Keratinocyte (primary cell): Measurements from ENCODE around the gene DCDC1. TPM values are rescaled to one million over a fixed set of nuclear protein-coding genes. Genes with fewer than 3 reads are reported as not detected.

ENCODE experiments used
- DNase-seq: peaks from one replicate; pipeline ENCODE4 v3.0.0-alpha.2; 2011; ENCODE audit warnings: low read depth, missing footprints, low spot score
- FAIRE-seq: peaks from 2 replicates; lab custom pipeline; 2011; peaks lifted over from hg19 to GRCh38; lab: Jason Lieb, UNC
- H2AFZ ChIP-seq: 2 replicates; pipeline ENCODE4 v1.6.0; 2012; ENCODE audit warnings: low read length, control low read depth, inconsistent platforms; ENCODE audit not compliant: control insufficient read depth
- H3K27ac ChIP-seq: 2 replicates; pipeline ENCODE4 v1.5.1; 2011; ENCODE audit warnings: low read length; ENCODE audit not compliant: control insufficient read depth, insufficient read depth
- H3K27me3 ChIP-seq: 3 replicates; pipeline ENCODE4 v1.6.0; 2011; ENCODE audit warnings: low read length; ENCODE audit not compliant: control insufficient read depth, insufficient read depth; ENCODE audit errors: extremely low read depth
- H3K36me3 ChIP-seq, 2 experiments: 2 replicates in 1 of 2; 3 replicates in 1 of 2; pipeline ENCODE4 v1.5.1; 2011; ENCODE audit warnings: low read length in 2 of 2, mild to moderate bottlenecking in 1 of 2; ENCODE audit not compliant: control insufficient read depth in 2 of 2, insufficient read depth in 2 of 2; ENCODE audit errors: extremely low read depth in 1 of 2
- H3K4me1 ChIP-seq: 3 replicates; pipeline ENCODE4 v1.5.1; 2011; ENCODE audit warnings: low read length; ENCODE audit not compliant: control insufficient read depth, insufficient read depth; ENCODE audit errors: extremely low read depth
- H3K4me2 ChIP-seq: 3 replicates; pipeline ENCODE4 v1.6.0; 2011; ENCODE audit warnings: low read depth, low read length; ENCODE audit not compliant: control insufficient read depth, insufficient read depth; ENCODE audit errors: extremely low read depth
- H3K4me3 ChIP-seq, 3 experiments: fragments of 200-600 bp in 1 of 3; sonication (generic) in 1 of 3; 2 replicates in 2 of 3; 3 replicates in 1 of 3; pipeline ENCODE4 v1.5.1; 2011 to 2016; ENCODE audit warnings: low read length in 3 of 3, mild to moderate bottlenecking in 3 of 3, control low read depth in 2 of 3, inconsistent platforms in 1 of 3, low read depth in 1 of 3, mixed read lengths in 1 of 3, mixed run types in 1 of 3, moderate library complexity in 1 of 3; ENCODE audit not compliant: control insufficient read depth in 2 of 3, insufficient read depth in 2 of 3; ENCODE audit errors: extremely low read depth in 1 of 3
- H3K79me2 ChIP-seq: 2 replicates; pipeline ENCODE4 v1.6.0; 2012; ENCODE audit warnings: low read length; ENCODE audit not compliant: control insufficient read depth, insufficient read depth
- H3K9ac ChIP-seq: 3 replicates; pipeline ENCODE4 v1.6.0; 2011; ENCODE audit warnings: low read length; ENCODE audit not compliant: control insufficient read depth, insufficient read depth; ENCODE audit errors: extremely low read depth
- H3K9me1 ChIP-seq: 3 replicates; pipeline ENCODE4 v1.6.0; 2011; ENCODE audit warnings: low read length; ENCODE audit not compliant: control insufficient read depth, insufficient read depth; ENCODE audit errors: extremely low read depth
- H3K9me3 ChIP-seq: 2 replicates; pipeline ENCODE4 v1.5.1; 2012; ENCODE audit warnings: low read depth, low read length; ENCODE audit not compliant: control insufficient read depth
- H4K20me1 ChIP-seq: 3 replicates; pipeline ENCODE4 v1.6.0; 2011; ENCODE audit warnings: low read length; ENCODE audit not compliant: control insufficient read depth, insufficient read depth; ENCODE audit errors: extremely low read depth
- EZH2 ChIP-seq: IDR thresholded peaks from one replicate; pipeline ENCODE4 v1.6.1; 2012; ENCODE audit warnings: inconsistent platforms, mild to moderate bottlenecking, low read length, moderate library complexity
- dilution Hi-C: fragments of 300-500 bp; cut with MboI; formaldehyde crosslinking; loops from one replicate; pipeline ENCODE4 v1.7.0; 2020; ENCODE audit warnings: low sequenced_read_pairs; ENCODE audit not compliant: extremely low pct_ligation_motif_present
- polyA plus RNA-seq, 5 experiments: library from polyadenylated mRNA; depleted of rRNA in 3 of 5; stranded (reverse) in 3 of 5; stranded (forward) in 1 of 5; unstranded in 1 of 5; fragments of >200 nt; gene quantifications; 1 replicate in 1 of 5; 2 replicates in 3 of 5; 3 replicates in 1 of 5; pipeline versions ENCODE4 v1.2.1 to v1.2.3, GENCODE V29; 2011 to 2012; ENCODE audit warnings: missing spikeins in 2 of 5, low read depth in 1 of 5, low replicate concordance in 1 of 5
- TF ChIP-seq, protein P1 (sequence below), 3 experiments: IDR thresholded peaks in 1 of 3; conservative IDR thresholded peaks in 1 of 3; optimal IDR thresholded peaks in 1 of 3; 2 replicates in 2 of 3; 3 replicates in 1 of 3; pipeline versions ENCODE3 to v1.5.1; 2011; ENCODE audit warnings: low read length in 3 of 3, mild to moderate bottlenecking in 3 of 3, moderate library complexity in 2 of 3, control low read depth in 1 of 3, inconsistent platforms in 1 of 3; ENCODE audit not compliant: insufficient read depth in 2 of 3; ENCODE audit errors: extremely low read depth in 1 of 3

Gene DCDC1
- polyA plus RNA-seq, 1 donor (not counting 4 experiments of a cell fraction or from before 2014, with no cell fraction given), result 0.08 TPM

DNA sequence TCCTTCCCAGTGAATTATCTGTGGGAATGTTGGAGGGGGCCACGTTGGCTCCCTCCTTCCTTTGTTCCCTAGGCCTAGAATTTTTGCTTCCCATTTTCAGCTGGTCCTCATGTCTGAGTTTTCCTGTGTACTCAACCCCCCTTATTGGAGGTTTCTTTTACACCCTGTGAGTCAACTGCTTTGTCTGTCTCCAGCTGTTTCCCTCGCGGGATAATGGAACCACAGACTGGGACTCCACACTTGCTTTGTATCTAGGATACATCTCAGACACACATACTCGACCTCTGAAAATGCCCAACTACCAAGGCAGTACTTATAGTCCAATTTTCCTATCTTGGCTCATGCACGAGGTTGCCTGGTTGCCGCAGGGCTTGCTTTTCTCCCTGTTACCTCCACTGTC lies 430.7 kb downstream of the DCDC1 start:
- Histone ChIP-seq H2AFZ (no peak overlapping the region), H3K9ac (no peak overlapping the region), H3K9me1 (no peaks in the 10 kb centered on the region), H3K79me2 (no peaks in the 10 kb centered on the region), H3K4me3 (no peak overlapping the region), H3K27ac (no peak overlapping the region), H3K4me2 (no peak overlapping the region), H3K4me1 (no peaks in the 10 kb centered on the region), H3K27me3 (no peaks in the 10 kb centered on the region), H3K9me3 (no peaks in the 10 kb centered on the region), H4K20me1 (no peaks in the 10 kb centered on the region), H3K36me3 (no peaks in the 10 kb centered on the region)
- no peak for TF ChIP-seq EZH2
- TF ChIP-seq, protein P1, sequence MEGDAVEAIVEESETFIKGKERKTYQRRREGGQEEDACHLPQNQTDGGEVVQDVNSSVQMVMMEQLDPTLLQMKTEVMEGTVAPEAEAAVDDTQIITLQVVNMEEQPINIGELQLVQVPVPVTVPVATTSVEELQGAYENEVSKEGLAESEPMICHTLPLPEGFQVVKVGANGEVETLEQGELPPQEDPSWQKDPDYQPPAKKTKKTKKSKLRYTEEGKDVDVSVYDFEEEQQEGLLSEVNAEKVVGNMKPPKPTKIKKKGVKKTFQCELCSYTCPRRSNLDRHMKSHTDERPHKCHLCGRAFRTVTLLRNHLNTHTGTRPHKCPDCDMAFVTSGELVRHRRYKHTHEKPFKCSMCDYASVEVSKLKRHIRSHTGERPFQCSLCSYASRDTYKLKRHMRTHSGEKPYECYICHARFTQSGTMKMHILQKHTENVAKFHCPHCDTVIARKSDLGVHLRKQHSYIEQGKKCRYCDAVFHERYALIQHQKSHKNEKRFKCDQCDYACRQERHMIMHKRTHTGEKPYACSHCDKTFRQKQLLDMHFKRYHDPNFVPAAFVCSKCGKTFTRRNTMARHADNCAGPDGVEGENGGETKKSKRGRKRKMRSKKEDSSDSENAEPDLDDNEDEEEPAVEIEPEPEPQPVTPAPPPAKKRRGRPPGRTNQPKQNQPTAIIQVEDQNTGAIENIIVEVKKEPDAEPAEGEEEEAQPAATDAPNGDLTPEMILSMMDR (optimal IDR thresholded peaks at IDR 0.05 in 1 of 3, IDR thresholded peaks at IDR 0.05 in 1 of 3, conservative IDR thresholded peaks at IDR 0.05 in 1 of 3; ENCODE audit: extremely low read depth in 1 of 3, insufficient read depth in 2 of 3, low read length in 3 of 3), result no peak
- no peak for DNase-seq
- no peak for FAIRE-seq
- dilution Hi-C loops, result no loop called here

DNA sequence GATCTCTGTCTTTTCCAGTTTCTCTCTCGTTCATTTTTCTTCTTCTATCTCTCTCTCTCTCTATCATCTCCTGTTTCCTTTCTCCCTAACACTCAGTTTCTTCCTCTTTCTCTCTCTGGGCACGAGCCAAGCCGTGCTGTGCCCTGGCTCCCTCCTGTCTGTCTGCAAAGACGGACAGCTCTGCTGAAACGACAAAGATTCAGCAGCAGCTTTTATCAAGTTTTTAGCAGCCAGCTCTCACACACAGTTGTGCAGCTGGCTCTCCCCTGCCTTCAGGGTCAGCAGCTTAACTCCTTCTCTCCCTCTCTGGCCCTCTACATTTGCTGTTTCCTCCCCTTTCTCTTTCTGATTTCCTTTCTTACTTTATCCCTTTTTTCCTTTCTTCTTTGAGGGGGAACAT lies 431.4 kb downstream of the DCDC1 start:
- no peaks in the 10 kb centered on the region for H3K36me3 ChIP-seq
- no peaks in the 10 kb centered on the region for H3K9me1 ChIP-seq
- H3K9me3 ChIP-seq, result no peaks in the 10 kb centered on the region
- no peak overlapping the region for H3K4me3 ChIP-seq
- H3K27ac ChIP-seq, result no peak overlapping the region
- H2AFZ ChIP-seq, result no peak overlapping the region
- DNase-seq (no peak), FAIRE-seq (no peak)
- no peaks in the 10 kb centered on the region for H4K20me1 ChIP-seq
- no peaks in the 10 kb centered on the region for H3K27me3 ChIP-seq
- no peak overlapping the region for H3K4me2 ChIP-seq
- dilution Hi-C loops, result no loop called here
- H3K9ac ChIP-seq, result no peak overlapping the region
- TF ChIP-seq, protein P1 (optimal IDR thresholded peaks at IDR 0.05 in 1 of 3, IDR thresholded peaks at IDR 0.05 in 1 of 3, conservative IDR thresholded peaks at IDR 0.05 in 1 of 3; ENCODE audit: extremely low read depth in 1 of 3, insufficient read depth in 2 of 3, low read length in 3 of 3), result no peak
- TF ChIP-seq EZH2, result no peak
- no peaks in the 10 kb centered on the region for H3K4me1 ChIP-seq
- no peaks in the 10 kb centered on the region for H3K79me2 ChIP-seq
